Panc1 (cell line): ENCODE results near the gene NMNAT3. TPM values are rescaled to one million over a fixed set of nuclear protein-coding genes. Genes with fewer than 3 reads are reported as not detected.

Experiments
- ATAC-seq: fragments of 200-7000 bp; cut with Tn5 transposase; 2 replicates; pipeline ENCODE4 v1.9.1; 2020; ENCODE audit warnings: mild to moderate bottlenecking, moderate library complexity
- BruUV-seq: library from RNA; stranded (reverse); fragments of 400-500 nt; replicated peaks from 2 replicates; lab custom pipeline; 2021; lab: Mats Ljungman, UMichigan
- CTCF ChIA-PET: fragments of 300-600 bp; sonication (Branson Sonifier 250); formaldehyde crosslinking; loops from one replicate; lab custom pipeline; 2022; ENCODE audit warnings: antibody characterized with exemption; lab: Charles Lee
- POLR2A ChIA-PET: fragments of 300-600 bp; sonication (Branson Sonifier 250); formaldehyde crosslinking; loops from one replicate; lab custom pipeline; 2022; ENCODE audit warnings: antibody characterized with exemption; lab: Charles Lee
- DNase-seq: peaks from one replicate; pipeline ENCODE4 v3.0.0-alpha.2; 2010; ENCODE audit warnings: low read depth, low spot score
- H3K27ac ChIP-seq: 2 replicates; pipeline ENCODE4 v1.5.1; 2011; ENCODE audit warnings: mild to moderate bottlenecking, low read length, inconsistent platforms
- H3K27me3 ChIP-seq: fragments of 200-500 bp; sonication (Bioruptor generic); 2 replicates; pipeline ENCODE4 v1.6.0; 2014; ENCODE audit warnings: low read length, inconsistent platforms; ENCODE audit not compliant: control insufficient read depth, insufficient read depth
- H3K36me3 ChIP-seq: fragments of 200-500 bp; sonication (Bioruptor generic); 2 replicates; pipeline ENCODE4 v1.5.1; 2014; ENCODE audit warnings: inconsistent platforms, mild to moderate bottlenecking, low read length, moderate library complexity; ENCODE audit not compliant: control insufficient read depth, insufficient read depth
- H3K4me1 ChIP-seq: 2 replicates; pipeline ENCODE4 v1.5.1; 2011; ENCODE audit warnings: inconsistent platforms, mild to moderate bottlenecking, low read length, moderate library complexity; ENCODE audit not compliant: control insufficient read depth, insufficient read depth
- H3K4me3 ChIP-seq, 2 experiments: 2 replicates each; pipeline ENCODE4 v1.5.1; 2011 to 2012; ENCODE audit warnings: low read depth in 2 of 2, low read length in 2 of 2, mild to moderate bottlenecking in 2 of 2, inconsistent platforms in 1 of 2, moderate library complexity in 1 of 2
- H3K9me3 ChIP-seq: fragments of 200-500 bp; sonication (Bioruptor generic); 2 replicates; pipeline ENCODE4 v1.5.1; 2014; ENCODE audit warnings: low read depth, mild to moderate bottlenecking, inconsistent platforms, low read length, moderate library complexity; ENCODE audit not compliant: control insufficient read depth, insufficient read depth
- CTCF ChIP-seq: fragments of 450-650 bp; IDR thresholded peaks from 2 replicates; pipeline ENCODE4 v1.5.1; 2017; ENCODE audit warnings: mild to moderate bottlenecking
- POLR2AphosphoS5 ChIP-seq: IDR thresholded peaks from 2 replicates; pipeline ENCODE4 v1.6.1; 2012; ENCODE audit warnings: mild to moderate bottlenecking, low read depth, low read length, moderate library complexity
- REST ChIP-seq, 2 experiments: IDR thresholded peaks; 2 replicates each; pipeline ENCODE4 v1.6.1; 2011 to 2012; ENCODE audit warnings: low read depth in 2 of 2, control low read depth in 1 of 2, low read length in 1 of 2, mild to moderate bottlenecking in 1 of 2, moderate library complexity in 1 of 2; ENCODE audit not compliant: insufficient read depth in 1 of 2
- SIN3A ChIP-seq: IDR thresholded peaks from 2 replicates; pipeline ENCODE4 v1.6.1; 2012; ENCODE audit warnings: low read depth, mild to moderate bottlenecking, low read length, moderate library complexity, borderline replicate concordance; ENCODE audit not compliant: insufficient read depth
- TCF7L2 ChIP-seq: IDR thresholded peaks from 2 replicates; pipeline ENCODE4 v1.6.1; 2011; ENCODE audit warnings: mild to moderate bottlenecking, low read depth, low read length, inconsistent platforms
- in situ Hi-C: cut with HindIII; loops from 2 replicates; pipeline ENCODE4 v1.10.0; 2016; ENCODE audit warnings: low sequenced_read_pairs, low pct_unique_long_range_greater_than_20kb
- intact Hi-C: fragments of 100-400 bp; cut with micrococcal nuclease; formaldehyde crosslinking; loops from one replicate; pipeline ENCODE4 v1.10.0; 2022; ENCODE audit not compliant: unreplicated experiment
- total RNA-seq: library from RNA; stranded (reverse); gene quantifications from one replicate; pipeline ENCODE4 v1.2.1, GENCODE V29; 2021; ENCODE audit not compliant: unreplicated experiment

NMNAT3 gene
- total RNA-seq, 1 experiment from 2014 or later, result 1.9 TPM

- no peak overlapping the region for H3K4me3 ChIP-seq
- H3K27me3 ChIP-seq, result peaks cover 2% of the 10 kb centered on the region
- DNase-seq (no peak), ATAC-seq (no peak)
- no peak for TF ChIP-seq TCF7L2
- no peak for TF ChIP-seq SIN3A
- TF ChIP-seq REST (IDR thresholded peaks at IDR 0.05; ENCODE audit: insufficient read depth in 1 of 2, low read depth in 2 of 2, low read length in 1 of 2), result no peak
- TF ChIP-seq POLR2AphosphoS5, result no peak
- no peaks in the 10 kb centered on the region for H3K36me3 ChIP-seq
- intact Hi-C loops, result no loop called here
- H3K9me3 ChIP-seq, result no peaks in the 10 kb centered on the region
- ChIA-PET CTCF (no interaction called here), POLR2A (no interaction called here)
- BruUV-seq, result no TSS peak
- peaks cover 3% of the 10 kb centered on the region for H3K4me1 ChIP-seq
- in situ Hi-C loops, result no loop called here
- no peak overlapping the region for H3K27ac ChIP-seq
Observed at GRCh38 chr3:139555249-139555648, 122.5 kb downstream of the NMNAT3 start.

GRCh38 chr3:139554628-139555027, 123.1 kb downstream of the NMNAT3 start:
- ChIA-PET POLR2A (no interaction called here), CTCF (no interaction called here)
- DNase-seq (no peak), ATAC-seq (no peak)
- in situ Hi-C loops (no loop called here), intact Hi-C loops (no loop called here)
- BruUV-seq, result no TSS peak
- H3K4me3 ChIP-seq, result no peak overlapping the region
- H3K9me3 ChIP-seq, result no peaks in the 10 kb centered on the region
- no peaks in the 10 kb centered on the region for H3K36me3 ChIP-seq
- H3K27me3 ChIP-seq, result peaks cover 2% of the 10 kb centered on the region
- peaks cover 3% of the 10 kb centered on the region for H3K4me1 ChIP-seq
- no peak overlapping the region for H3K27ac ChIP-seq
- TF ChIP-seq TCF7L2, result no peak
- no peak for TF ChIP-seq POLR2AphosphoS5
- no peak for TF ChIP-seq SIN3A
- TF ChIP-seq REST (IDR thresholded peaks at IDR 0.05; ENCODE audit: insufficient read depth in 1 of 2, low read depth in 2 of 2, low read length in 1 of 2), result no peak
- TF ChIP-seq CTCF, result no peak
